Measurements from ENCODE around the gene JUND.

DNA sequence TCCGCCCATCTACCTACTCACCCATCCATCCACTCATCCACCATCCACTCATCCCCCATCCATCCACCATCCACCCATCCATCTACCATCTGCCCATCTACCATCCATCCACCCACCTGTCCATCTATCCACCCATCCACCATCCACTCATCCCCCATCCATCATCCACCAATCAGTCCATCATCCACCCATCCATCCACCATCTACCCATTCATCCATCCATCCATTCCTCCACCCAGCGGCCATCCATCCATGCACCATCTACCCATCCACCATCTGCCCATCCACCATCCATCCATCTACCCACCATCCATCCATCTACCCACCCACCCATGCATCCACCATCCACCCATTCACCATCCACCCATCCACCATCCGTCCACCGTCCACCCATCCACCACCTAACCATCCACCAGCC is 13.6 kb upstream of the JUND start:
- TF ChIP-seq, protein P1, sequence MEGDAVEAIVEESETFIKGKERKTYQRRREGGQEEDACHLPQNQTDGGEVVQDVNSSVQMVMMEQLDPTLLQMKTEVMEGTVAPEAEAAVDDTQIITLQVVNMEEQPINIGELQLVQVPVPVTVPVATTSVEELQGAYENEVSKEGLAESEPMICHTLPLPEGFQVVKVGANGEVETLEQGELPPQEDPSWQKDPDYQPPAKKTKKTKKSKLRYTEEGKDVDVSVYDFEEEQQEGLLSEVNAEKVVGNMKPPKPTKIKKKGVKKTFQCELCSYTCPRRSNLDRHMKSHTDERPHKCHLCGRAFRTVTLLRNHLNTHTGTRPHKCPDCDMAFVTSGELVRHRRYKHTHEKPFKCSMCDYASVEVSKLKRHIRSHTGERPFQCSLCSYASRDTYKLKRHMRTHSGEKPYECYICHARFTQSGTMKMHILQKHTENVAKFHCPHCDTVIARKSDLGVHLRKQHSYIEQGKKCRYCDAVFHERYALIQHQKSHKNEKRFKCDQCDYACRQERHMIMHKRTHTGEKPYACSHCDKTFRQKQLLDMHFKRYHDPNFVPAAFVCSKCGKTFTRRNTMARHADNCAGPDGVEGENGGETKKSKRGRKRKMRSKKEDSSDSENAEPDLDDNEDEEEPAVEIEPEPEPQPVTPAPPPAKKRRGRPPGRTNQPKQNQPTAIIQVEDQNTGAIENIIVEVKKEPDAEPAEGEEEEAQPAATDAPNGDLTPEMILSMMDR (IDR thresholded peaks at IDR 0.05), result no peak
- no peak for TF ChIP-seq POLR2A (IDR thresholded peaks at IDR 0.05)

All from Peyer's patch (tissue), 4 donors.